Left kidney (tissue), 8 donors: Measurements from ENCODE around the gene ZMYM5. TPM values are rescaled to one million over a fixed set of nuclear protein-coding genes. Genes with fewer than 3 reads are reported as not detected.
A peak's percentile ranks its signal among the peaks of the same experiment; 100 is the strongest.
"Not testable (repeated sequence)": the region's sequence is repeated elsewhere in the genome, so short reads cannot be mapped to it uniquely, and the experiment has no call there.

Experiments
- DNase-seq: peaks from one replicate; pipeline ENCODE4 v3.0.0-alpha.2; 2013
- long read RNA-seq, 8 donors: transcript quantifications; one replicate each; lab custom pipeline, GENCODE V29; 2026
- polyA plus RNA-seq: library from polyadenylated mRNA; unstranded; fragments of 120-200 nt; gene quantifications from one replicate; pipeline ENCODE4 v1.2.1, GENCODE V29; 2013; ENCODE audit not compliant: insufficient read length

Gene ZMYM5
- polyA plus RNA-seq = 35.4 TPM
- long read RNA-seq, donor 1, partial matches to known transcripts = 9 of 9 reads
- long read RNA-seq, donor 1, other reads (novel, unspliced or antisense) = 0 of 9 reads
- long read RNA-seq, donor 2, partial matches to known transcripts = 45 of 47 reads
- long read RNA-seq, donor 2, other reads (novel, unspliced or antisense) = 0 of 47 reads
- long read RNA-seq, donor 3, partial matches to known transcripts = 41 of 41 reads
- long read RNA-seq, donor 3, other reads (novel, unspliced or antisense) = 0 of 41 reads
- long read RNA-seq, donor 4, partial matches to known transcripts = 0 of 1 reads
- long read RNA-seq, donor 4, other reads (novel, unspliced or antisense) = 0 of 1 reads
- long read RNA-seq, donor 5 = 0 reads
- long read RNA-seq, donor 6, partial matches to known transcripts = 41 of 42 reads
- long read RNA-seq, donor 6, other reads (novel, unspliced or antisense) = 0 of 42 reads
- long read RNA-seq, donor 7, partial matches to known transcripts = 96 of 99 reads
- long read RNA-seq, donor 7, other reads (novel, unspliced or antisense) = 0 of 99 reads
- long read RNA-seq, donor 8, partial matches to known transcripts = 21 of 22 reads
- long read RNA-seq, donor 8, other reads (novel, unspliced or antisense) = 0 of 22 reads

DNA sequence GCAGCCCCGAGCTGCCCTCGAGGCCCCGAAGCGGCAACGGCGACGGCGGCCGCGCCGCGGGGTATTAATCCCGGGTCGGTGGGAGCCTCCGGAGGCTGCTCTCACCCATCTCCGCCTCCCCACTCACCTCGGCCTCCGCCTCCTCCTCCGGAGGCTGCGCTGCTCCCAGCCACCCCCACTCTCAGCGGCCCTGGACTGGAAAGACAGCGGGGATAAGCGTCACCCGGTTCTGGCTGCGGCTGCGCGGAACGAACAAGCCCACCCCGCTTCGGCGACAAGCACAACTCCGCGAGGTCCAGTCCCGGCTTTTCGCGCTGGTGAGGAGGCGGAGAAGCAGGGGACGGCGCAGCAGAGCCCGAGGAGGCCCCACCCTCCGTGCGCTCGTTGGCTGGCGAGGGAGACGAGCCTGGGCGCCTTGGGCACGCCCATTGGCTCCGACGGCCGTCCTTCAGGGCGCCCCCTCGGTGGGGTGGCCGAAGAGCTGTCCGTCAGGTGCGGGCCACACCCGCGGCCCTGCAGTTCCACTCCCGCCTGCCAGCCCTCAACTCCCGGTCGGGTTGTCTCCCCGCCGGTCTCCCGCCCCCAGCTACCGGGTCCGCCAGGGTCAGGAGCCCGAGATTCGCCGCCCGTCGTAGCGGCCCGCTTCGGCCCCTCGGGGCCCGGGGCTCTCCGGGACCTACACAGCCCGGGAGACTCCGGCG, at the start of gene ZMYM5:
ZMYM5 (minus strand) TSS at position 327 of the 701 bp plus-strand sequence. CDS start 11,469 bp downstream, outside the sequence.
- DNase-seq = peak; percentile 98

- no peak for DNase-seq
Measured at GRCh38 chr13:19910336-19911072, 47.1 kb upstream of the ZMYM5 start.

DNA sequence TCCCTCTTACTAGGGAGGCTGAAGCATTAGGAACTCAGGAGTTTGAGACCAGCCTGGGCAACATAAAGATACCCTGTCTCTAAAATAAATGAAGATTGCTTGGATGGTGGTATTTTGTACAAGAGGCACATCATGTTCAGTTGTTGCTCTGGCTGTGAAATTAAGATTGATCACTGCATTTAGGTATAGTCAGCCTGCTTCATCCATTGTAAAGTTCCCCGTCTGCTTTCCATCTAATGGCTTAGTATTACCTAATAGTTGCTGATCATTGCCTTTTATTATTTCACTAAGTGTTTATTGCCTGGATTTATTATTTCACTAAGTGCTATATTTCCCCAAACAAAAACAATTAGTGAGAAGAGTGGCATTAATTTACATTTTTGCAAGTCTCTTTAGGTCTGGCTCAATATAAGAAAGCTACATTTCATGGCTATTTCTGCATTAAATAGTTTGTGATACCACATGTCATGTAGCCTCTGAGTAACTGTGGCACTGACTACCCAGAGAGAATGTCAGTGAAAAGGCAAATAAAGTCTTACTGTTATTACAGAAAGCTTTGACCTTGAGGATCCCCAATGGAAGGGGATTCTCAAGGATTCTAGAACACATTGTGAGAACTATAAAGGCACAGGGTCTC, 45.0 kb upstream of the ZMYM5 start:
- DNase-seq = no peak

DNA sequence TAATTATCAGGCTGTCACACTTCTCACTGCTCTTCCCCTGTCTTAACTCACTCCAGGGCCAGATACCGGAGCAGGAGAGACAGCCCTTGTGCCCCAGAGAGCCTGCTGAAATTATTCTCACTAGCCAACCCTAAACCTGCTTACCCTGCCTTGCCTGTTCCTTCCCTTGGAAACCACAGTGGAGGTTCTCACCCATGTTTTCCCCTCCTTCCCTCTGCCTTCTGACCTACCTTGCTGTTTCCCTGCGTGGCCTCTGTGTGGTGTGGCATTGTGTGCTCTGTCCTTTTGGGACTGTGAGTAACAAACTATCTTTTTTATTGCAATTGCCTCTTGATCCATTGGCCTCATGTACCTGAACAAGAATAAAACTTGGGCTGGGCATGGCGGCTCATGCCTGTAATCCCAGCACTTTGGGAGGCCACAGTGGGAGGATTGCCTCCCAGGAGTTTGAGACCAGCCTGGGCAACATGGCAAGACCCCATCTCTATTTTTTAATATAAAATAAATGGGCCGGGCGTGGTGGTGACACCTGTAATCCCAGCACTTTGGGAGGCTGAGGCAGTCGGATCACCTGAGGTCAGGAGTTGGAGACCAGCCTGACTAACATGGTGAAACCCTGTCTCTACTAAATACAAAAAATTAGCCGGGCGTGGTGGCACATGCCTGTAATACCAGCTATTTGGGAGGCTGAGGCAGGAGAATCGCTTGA, 42.2 kb upstream of the ZMYM5 start:
- not testable (repeated sequence) for DNase-seq

DNA sequence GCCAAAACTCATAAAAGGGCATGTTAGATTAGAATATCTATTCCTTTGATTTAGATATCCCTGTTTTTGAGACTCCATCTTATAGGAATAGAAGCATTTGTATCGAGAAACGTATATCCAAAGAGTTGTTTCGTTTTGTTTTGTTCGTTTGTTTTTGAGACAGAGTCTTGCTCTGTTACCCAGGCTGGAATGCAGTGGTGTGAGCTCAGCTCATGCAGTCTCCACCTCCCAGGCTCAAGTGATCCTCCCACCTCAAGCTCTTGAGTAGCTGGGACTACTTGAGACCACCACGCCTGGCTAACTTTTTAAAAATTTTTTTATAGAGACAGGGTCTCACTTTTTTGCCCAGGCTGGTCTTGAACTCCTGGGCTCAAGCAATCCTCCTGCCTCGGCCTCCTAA, 26.6 kb upstream of the ZMYM5 start:
- DNase-seq = no peak

DNA sequence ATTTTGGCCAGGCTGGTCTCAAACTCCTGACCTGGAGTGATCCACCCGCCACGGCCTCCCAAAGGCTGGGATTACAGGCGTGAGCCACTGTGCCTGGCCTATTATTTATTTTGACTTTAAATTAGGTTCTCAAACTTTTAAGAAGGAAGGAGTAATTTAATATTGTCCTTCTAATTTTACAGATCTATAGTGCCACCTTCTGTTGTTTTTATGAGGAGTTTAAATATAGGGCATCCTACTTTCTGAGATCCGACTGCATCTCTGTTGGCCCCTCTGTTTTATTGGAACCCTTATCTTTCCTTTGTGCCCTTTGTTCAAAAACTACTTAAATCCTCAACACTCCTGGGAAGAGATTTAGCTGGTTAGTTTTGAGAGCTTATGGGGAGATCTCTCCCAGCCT, 25.4 kb upstream of the ZMYM5 start:
- DNase-seq = no peak

GRCh38 chr13:19882231-19882630, 18.8 kb upstream of the ZMYM5 start:
- DNase-seq = no peak

- no peak for DNase-seq
Measured at GRCh38 chr13:19881641-19882040, 18.2 kb upstream of the ZMYM5 start.

- DNase-seq = peak; percentile 87
Measured at GRCh38 chr13:19864746-19865309, 1.4 kb upstream of the ZMYM5 start.

- DNase-seq = peak; percentile 79
Measured at GRCh38 chr13:19864024-19864745, 736 bp upstream of the ZMYM5 start.

- peak; percentile 38 for DNase-seq
Measured at GRCh38 chr13:19862481-19863313, 752 bp downstream of the ZMYM5 start.

GRCh38 chr13:19861762-19862161, 1.7 kb downstream of the ZMYM5 start:
- no peak for DNase-seq

- no peak for DNase-seq
Measured at GRCh38 chr13:19860884-19861655, 2.4 kb downstream of the ZMYM5 start.

- not testable (repeated sequence) for DNase-seq
Measured at GRCh38 chr13:19857637-19858036, 5.8 kb downstream of the ZMYM5 start.

GRCh38 chr13:19852766-19853165, 10.7 kb downstream of the ZMYM5 start:
- no peak for DNase-seq

DNA sequence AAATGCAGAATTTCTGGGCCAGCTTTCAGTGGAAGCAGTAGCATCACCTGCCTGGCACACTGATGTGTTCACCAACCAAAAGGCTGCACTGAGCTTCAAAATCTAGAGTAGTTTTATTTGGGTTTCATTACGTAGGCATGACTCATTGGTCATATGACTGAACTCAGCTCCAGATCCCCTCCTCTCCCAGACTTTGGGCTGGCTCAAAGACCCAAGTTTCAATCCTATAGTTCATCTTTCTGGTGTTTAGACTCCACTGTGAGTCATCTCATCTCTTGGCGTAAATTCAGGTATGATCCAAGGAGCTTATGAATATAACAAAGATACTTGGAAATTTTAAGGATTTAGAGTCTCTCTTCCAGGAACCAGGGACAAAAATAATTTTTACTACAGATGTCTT, 17.7 kb downstream of the ZMYM5 start:
- no peak for DNase-seq

DNA sequence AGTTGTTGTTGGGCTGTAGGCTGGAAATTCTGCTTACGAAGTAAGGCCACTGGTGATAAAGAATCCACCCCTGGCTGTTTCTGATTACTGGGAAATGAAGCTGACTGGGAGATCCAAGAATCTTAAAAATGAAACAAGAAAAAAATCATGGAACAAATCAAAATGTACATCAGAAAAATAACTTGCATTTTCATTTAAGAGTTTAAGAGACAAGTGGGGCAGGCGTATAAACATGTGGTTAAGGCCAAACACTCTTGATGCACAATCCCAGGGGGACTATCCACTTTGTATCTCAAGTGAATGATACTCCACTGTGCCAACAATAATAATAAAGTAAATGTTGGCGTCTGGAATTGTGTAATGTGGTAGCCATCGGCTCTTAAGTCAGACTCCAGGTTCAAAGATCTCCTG, 24.6 kb downstream of the ZMYM5 start:
- no peak for DNase-seq

DNA sequence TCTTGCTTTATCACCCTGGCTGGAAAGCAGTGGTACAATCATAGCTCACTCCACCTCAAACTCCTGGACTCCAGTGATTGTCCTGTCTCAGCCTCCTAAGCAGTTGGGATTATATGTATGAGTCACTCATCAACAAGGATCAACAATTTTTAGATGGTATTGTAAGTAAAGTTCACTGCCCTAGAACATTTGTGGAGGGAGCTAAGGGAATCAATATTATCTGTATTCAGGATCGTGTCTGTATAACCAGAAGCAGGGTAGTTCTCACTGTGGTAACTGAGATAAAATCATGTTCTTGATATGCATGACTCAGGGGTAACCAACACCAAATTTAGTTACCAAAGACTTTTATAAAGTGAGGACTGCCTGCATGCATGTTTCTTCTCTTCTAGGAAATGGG, 27.0 kb downstream of the ZMYM5 start:
- no peak for DNase-seq
